GM11168 (cell line): ENCODE measurements around the gene SORCS3.

Experiments
- in situ Hi-C: fragments of 300-500 bp; cut with MboI; formaldehyde crosslinking; loops from one replicate; pipeline ENCODE4 v1.12.0; 2022; ENCODE audit warnings: low sequenced_read_pairs; ENCODE audit not compliant: unreplicated experiment

SORCS3 gene

GRCh38 chr10:104899779-104900178, 258.7 kb downstream of the SORCS3 start:
- in situ Hi-C loops = no loop called here

GRCh38 chr10:104903433-104903832, 262.3 kb downstream of the SORCS3 start:
- in situ Hi-C loops = no loop called here

- in situ Hi-C loops = no loop called here
Measured at GRCh38 chr10:104904753-104905323, 263.7 kb downstream of the SORCS3 start.

GRCh38 chr10:104906112-104906511, 265.0 kb downstream of the SORCS3 start:
- in situ Hi-C loops = no loop called here

- in situ Hi-C loops = no loop called here
Measured at GRCh38 chr10:104907521-104907920, 266.4 kb downstream of the SORCS3 start.

- in situ Hi-C loops = no loop called here
Measured at GRCh38 chr10:104908581-104908980, 267.5 kb downstream of the SORCS3 start.

- in situ Hi-C loops = no loop called here
Measured at GRCh38 chr10:104910712-104911111, 269.6 kb downstream of the SORCS3 start.

GRCh38 chr10:104913390-104913789, 272.3 kb downstream of the SORCS3 start:
- in situ Hi-C loops = no loop called here

- in situ Hi-C loops = no loop called here
Measured at GRCh38 chr10:104920476-104920875, 279.4 kb downstream of the SORCS3 start.

- in situ Hi-C loops = no loop called here
Measured at GRCh38 chr10:104921763-104922162, 280.7 kb downstream of the SORCS3 start.

GRCh38 chr10:104922810-104923209, 281.7 kb downstream of the SORCS3 start:
- in situ Hi-C loops = no loop called here

- in situ Hi-C loops = no loop called here
Measured at GRCh38 chr10:104923501-104923900, 282.4 kb downstream of the SORCS3 start.

- in situ Hi-C loops = no loop called here
Measured at GRCh38 chr10:104924101-104924795, 283.2 kb downstream of the SORCS3 start.

GRCh38 chr10:104925232-104925851, 284.3 kb downstream of the SORCS3 start:
- in situ Hi-C loops = no loop called here

GRCh38 chr10:104928734-104929133, 287.6 kb downstream of the SORCS3 start:
- in situ Hi-C loops = no loop called here

GRCh38 chr10:104931612-104932134, 290.6 kb downstream of the SORCS3 start:
- in situ Hi-C loops = no loop called here

- in situ Hi-C loops = no loop called here
Measured at GRCh38 chr10:104935656-104936055, 294.6 kb downstream of the SORCS3 start.

GRCh38 chr10:104937567-104937966, 296.5 kb downstream of the SORCS3 start:
- in situ Hi-C loops = no loop called here

- in situ Hi-C loops = no loop called here
Measured at GRCh38 chr10:104938031-104938430, 296.9 kb downstream of the SORCS3 start.

GRCh38 chr10:104941662-104942061, 300.6 kb downstream of the SORCS3 start:
- in situ Hi-C loops = no loop called here

- in situ Hi-C loops = no loop called here
Measured at GRCh38 chr10:104947314-104947713, 306.2 kb downstream of the SORCS3 start.
